GM19035 (cell line): ENCODE results near the gene RAB29.
A peak's percentile ranks its signal among the peaks of the same experiment; 100 is the strongest.
"Not testable (repeated sequence)": the region's sequence is repeated elsewhere in the genome, so short reads cannot be mapped to it uniquely, and the experiment has no call there.

Experiments
- ATAC-seq: cut with Tn5 transposase; IDR thresholded peaks from one replicate; pipeline ENCODE4 v1.9.1; 2021; ENCODE audit not compliant: unreplicated experiment

Gene RAB29, protein sequence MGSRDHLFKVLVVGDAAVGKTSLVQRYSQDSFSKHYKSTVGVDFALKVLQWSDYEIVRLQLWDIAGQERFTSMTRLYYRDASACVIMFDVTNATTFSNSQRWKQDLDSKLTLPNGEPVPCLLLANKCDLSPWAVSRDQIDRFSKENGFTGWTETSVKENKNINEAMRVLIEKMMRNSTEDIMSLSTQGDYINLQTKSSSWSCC

DNA sequence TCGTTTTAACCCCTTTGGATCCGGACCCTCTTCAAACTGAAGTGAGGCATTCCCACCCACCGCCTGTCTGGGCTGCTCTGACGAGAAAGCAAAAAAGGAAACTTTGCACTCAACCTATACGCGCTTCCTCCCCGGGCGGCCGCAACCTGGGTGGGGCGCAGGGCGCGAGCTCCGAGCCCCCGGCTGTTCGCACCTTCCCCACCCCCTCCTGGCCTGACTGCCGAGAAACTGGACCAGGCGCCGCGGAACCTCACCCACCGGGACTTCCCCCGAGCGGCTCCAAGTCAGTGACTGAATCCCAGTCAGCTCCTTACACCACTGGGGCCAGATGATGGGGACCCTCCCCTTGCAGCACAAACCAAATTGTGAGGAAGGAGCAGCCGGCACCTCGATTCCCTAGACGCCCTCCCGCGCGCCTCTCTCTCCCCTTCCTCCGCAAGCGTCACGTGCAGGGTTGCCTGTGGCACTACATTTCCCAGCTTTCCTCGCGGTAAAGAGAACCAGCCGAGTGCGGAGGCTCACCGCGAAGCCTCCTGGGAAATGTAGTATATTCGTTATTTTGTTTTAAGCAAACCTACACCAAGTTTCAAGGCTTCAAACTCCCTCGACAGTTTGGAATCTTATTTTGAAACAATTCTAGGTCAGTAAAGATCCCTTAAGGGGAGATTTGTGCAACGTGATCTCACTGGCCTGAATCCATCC, at the start of gene RAB29:
RAB29 (minus strand) TSS at position 468 of the 702 bp plus-strand sequence. CDS start 526 bp downstream, outside the sequence.
- ATAC-seq: peak; percentile 87

DNA sequence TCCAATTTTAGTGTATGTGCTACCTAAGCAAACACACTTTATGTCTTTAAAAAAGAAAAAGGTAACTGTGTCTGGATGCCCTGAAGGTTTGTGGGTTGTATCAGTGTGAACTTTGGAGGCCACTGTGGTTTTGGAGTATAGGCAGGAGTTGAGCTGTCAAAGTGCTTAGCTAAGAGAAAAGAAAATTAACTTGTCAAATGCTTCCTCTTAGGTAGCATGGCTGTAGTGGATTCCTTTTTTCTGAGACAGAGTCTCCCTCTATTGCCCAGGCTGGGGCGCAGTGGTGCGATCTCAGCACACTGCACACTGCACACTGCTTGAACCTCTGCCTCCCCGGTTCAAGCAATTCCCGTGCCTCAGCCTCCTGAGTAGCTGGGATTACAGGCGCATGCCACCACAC, 48.9 kb upstream of the RAB29 start:
- ATAC-seq: no peak

DNA sequence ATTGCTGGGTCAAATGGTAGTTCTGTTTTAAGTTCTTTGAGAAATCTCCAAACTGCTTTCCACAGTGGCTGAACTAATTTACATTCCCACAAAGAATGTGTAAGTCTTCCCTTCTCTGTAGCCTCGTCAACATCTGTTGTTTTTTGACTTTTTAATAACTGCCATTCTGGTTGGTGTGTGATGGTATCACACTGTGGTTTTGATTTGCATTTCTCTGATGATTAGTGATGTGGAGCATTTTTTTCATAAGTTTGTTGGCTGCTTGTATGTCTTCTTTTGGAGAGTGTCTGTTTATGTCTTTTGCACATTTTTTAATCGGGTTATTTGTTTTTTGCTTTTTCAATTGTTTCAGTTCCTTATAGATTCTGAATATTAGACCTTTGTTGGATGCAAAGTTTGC, 48.0 kb upstream of the RAB29 start:
- ATAC-seq: not testable (repeated sequence)

DNA sequence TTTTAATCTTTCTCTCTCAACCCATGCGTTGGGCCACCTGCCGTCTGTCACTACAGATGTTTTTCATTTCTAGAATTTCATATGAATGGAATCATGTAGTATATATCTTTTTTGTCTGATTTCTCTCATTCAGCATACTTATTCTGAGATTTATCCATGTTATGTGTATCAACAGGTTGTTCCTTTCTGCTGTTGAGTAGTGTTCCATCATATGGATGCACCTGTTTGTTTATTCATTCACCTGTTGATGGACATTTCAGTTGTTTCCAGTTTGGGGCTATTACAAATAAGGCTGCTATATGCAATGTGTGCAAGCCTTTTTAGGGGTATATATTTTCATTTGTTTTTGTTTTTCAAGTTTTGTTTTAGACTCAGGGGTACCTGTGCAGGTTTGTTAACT, 47.1 kb upstream of the RAB29 start:
- no peak for ATAC-seq

DNA sequence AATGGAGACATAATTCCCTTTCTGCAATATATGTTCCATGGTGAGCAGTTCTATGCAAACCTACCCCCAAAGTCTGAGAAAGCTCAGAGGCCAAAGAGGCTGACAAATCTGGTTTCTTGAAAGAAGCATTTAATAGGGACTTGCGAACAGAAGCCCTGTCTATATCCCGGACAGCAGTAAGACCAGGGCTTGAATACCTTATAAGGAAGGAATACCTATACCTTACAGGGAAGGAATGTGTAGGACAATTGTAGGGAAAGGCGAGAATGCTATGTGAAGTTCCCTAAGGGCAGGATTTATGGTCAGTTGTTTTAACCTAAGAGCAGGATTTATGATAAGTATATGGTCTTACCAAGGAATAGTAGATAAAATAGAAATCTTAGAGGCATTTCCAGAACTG, 42.7 kb upstream of the RAB29 start:
- ATAC-seq: no peak

DNA sequence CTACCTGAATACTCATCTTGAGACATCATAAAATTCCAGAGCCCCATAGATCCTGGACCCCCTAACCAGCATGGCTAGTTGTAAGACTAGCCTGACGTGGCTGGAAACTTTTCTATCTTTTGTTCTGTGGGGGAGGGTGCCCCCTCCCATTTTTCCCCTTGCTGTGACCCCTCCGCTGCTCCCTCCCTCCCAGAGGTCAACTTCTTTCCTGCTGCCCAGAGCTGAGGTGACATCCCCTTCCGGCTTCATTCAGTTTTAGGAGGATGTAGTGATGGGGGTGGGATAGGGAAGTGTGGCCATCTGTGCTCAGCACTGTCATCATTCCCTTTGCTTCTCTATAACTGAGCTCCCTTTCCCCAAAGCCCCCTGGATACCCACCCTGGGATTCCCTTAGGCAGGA, 42.1 kb upstream of the RAB29 start:
- no peak for ATAC-seq

DNA sequence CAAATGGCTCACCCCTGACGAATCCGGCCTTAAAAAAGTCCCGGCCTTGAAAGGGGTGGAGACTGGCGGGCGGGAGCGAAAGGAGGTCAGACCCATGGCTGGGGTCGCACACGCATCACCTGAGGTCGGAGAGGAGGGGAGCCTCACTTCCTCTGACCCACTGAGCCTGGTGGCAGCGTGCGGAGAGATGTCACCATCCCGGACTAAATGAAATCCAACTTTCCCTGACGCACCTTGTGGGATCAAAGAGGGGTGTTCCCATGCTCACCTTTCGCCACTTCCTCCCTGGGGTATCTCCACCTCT, 38.4 kb upstream of the RAB29 start:
- no peak for ATAC-seq

DNA sequence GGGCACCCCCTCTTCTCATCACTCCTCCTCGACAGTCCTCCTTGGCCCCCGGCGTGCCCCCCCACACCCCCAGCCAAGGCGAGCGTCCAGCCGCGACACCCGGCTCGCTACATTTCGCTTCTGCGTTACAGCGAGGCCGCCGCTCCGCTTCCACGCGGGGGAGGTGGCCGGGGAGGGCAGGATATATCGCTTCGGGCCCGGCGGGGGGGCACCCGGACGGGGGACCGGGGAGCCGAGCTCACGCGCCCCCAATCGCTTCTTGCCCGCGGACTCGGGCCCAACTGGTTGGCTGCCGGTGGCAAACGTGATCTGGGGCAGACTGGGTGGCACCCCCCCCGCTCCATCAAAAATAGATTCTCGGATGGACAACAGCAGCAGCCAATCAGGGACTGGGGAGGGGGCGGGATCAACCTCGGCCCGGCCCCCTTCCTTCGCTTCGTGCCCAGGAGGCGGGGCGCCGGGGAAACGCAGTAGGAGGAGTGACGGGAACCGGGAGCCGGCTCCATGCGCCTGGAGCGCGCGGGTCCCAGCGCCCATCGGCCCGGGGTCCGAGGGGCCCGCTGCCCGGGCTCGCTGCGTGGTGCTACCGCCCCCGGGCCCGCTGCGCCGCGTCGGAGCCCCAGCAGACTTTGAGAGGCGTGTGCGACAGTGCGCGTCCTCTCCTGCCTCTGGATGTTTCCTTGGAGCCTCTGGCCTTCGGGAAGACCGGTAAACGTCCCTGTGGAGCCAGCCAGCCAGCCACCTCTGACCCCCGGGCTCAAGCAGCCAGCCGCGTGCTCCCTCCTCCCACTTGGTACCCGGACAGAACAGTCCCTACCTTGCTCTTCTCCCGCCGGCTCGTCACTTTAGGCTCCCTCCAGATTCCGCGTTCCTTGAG, 37.8 kb upstream of the RAB29 start, which contains the start of gene SLC41A1:
SLC41A1 (minus strand) TSS at position 321 of the 877 bp plus-strand sequence. CDS start 2,757 bp downstream, outside the sequence.
- ATAC-seq: peak; percentile 91

DNA sequence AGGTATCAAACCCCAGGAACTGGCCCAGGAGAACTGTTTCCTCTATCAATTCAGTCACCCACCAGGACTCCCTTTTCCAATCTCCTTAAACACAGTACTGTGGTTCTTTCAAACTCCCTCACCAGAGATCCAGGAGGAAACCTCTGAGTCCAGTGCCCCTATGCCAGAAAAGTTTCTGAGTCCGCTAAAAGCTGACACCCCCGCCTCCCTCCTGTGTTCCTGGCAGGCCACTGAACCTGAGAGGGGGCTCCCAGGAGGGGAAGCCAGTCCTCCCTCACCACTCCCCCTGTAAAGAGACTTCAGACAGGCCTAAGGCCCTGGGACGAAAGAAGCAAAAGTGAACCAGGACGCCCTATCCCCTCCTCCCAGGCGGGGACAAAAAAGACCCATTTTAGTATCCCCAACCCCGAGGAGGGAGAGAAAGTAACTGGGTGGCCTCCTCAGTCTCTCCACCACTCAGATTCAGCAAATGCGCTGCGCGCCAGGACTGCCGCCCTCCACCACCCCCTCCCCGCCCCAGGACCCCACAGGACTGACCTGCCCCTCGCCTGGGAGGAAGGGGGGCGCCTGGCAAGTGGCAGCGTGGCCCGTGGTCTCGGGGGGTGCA, 37.1 kb upstream of the RAB29 start:
- no peak for ATAC-seq

DNA sequence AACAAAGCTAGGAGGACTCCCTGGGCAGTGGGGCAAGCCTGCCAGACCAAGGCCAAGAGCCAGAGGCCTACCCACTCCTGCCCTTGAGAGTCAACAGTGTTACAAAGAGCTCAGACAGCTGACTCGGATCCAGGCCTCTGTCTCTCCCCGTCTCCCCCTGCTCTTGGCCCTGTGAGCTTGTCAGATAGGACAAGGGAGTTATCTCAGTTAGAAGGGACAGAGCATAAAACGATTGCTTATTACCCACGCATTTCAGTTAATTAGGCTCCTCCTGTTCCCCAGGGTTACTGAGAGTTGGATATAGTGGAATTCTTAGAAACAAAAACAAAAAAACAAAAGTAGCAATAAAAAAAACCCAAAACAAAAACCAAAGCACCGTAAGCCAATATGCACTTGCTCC, 36.4 kb upstream of the RAB29 start:
- no peak for ATAC-seq

DNA sequence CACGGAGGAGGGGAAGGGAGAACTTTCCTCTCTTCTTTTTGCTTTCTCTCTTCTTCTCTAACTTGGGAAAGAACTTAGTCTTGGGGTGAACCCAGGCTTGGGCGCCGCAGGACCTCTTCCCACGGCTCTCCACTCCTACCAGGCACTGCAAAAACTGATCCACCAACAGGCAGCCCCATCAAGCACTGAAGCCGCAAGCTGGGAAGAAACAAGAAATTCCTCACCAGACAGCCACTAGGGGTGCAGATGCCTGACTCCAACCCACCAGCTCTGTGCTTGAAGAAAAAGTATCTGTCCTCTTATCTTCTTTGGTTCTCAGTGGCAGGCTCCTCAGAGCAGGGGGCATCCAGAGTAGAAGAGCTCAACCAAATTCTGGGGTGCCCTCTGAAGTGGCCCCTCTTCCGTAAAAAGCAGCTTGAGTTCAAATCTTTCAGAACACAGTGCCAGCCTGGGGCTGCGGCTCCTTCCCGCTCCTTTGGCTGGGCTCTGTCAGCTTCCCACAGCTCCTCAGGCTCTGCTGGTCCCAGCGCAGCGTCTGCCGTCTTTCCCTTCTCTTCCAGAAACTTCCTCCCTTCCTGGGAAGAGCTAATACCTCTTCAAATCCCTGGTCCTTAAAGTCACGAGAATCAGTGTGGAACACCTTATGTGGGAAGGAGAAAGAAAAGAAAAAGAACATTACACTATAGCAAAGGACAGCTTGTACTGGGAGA, 35.3 kb upstream of the RAB29 start:
- no peak for ATAC-seq

DNA sequence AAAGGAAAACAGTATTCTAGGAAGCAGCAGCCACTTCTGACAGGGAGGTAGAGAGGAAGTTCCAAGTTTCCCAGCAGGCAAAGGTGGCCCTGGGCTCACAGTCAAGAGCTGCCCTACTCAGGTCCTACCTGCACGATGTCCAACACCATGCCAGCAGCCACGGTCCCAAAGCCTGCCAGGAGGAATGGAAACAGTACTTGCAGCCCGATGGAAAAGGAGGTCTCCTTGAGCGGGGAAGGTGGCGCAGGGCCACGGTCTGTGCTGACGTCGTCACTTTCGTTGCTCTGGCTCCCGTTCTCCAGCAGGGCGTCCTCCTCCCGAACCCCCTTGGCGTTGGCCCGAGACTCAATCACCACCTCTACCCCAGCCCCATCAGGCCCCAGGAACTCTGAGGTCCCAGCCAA, 34.7 kb upstream of the RAB29 start:
- ATAC-seq: no peak

DNA sequence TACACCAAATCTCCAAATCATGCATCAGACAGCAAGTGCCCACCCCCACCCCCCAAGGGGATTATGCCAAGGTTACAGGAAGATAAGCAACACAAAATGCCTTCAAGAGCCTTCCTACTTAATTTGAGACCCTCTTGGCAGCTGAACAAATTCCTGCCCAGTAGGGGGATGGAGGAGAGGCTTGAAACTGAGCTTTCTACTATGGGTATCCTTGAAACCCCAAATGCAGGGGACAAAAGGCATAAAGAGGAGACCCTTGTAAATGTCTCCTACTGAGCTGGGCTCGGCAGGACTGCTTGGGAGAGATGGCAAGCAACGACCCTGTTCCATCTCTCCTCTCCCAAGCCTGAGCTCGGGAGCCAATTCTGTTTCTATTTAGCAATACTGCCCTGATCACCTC, 34.2 kb upstream of the RAB29 start:
- no peak for ATAC-seq

DNA sequence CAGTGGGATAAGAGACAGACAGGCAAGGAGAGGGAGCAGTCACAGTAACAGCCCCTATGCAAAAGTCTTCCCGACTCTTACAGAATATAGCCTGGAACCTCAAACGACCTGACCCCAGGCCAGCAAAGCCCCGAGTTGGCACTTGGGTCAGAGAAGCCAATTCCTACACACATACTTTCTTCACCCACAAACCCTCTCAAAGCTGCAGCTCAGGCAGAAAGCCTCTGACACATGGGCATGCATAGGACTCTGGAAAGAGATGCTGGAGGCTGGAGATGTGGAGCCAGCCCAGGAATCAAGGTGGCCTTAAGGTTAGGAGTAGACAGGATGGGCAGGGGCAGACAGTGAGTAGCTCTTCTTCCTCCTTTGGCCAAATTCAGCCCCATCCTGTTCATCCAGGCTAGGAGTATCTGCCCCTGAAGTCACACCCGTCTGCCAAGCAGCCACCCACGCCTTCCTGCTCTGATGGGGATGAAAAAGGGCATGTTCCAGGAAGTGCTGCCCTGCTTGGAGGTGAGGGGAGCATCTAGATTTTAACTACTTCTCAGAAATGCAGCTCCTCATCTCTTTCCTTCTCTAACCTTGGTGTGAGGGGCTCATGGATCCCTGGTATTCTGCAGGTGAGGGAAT, 29.9 kb upstream of the RAB29 start:
- ATAC-seq: no peak

DNA sequence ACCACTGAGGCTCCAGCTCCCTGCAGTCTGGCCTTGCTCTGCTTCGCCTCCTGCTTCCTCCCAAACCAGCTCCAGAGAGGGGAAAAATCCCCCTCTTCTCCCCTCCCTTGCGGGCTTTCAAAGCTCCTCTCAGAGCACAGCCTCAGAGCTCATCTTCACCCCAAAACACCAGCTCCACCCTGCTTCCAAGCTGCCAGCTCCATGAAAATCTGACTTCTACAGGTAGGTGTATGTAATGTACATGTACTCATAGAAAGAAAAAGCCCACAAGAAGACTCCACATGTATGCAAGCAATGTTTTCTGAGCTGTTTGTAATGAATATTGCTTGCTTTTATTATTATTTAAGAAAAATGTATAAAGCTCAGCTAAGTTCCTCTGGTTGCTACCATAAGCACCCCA, 29.3 kb upstream of the RAB29 start:
- no peak for ATAC-seq

DNA sequence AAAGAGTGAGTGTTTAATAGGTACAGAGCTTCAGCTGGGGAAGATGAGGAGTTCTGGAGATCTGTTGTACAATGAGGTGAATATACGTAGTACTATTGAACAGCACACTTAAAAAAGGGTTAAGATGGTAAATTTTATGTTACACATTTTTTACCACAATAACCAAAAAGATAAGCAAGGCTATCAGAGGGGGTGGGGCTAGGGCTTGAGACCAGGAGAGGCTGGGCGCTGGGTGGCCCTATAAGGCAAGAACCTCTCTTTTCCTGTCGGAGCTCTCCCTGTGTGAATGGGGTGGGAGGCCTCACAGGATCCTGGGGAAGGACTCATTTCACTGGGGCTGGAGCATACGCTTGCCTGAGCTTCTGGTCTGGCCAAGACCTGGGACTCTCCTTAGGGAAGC, 28.7 kb upstream of the RAB29 start:
- no peak for ATAC-seq

DNA sequence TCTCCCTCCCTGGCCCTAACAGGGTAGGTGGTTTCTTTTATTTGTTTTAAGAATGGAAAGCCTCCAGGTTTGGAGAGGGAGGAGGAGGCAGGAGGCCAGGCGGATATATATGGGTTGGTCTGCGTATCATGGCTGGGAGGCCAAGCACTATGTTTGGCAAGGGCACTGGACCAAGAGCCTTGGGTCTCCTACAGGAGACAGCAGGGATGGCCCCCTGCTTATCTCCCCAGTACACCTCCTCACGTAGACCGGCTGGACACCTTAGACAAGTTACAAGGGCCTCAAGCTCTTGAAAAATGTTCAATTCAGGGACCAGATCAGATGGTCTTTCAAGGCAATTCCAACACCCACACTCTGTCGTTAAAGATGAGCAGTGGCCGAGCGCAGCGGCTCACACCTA, 26.8 kb upstream of the RAB29 start:
- no peak for ATAC-seq

DNA sequence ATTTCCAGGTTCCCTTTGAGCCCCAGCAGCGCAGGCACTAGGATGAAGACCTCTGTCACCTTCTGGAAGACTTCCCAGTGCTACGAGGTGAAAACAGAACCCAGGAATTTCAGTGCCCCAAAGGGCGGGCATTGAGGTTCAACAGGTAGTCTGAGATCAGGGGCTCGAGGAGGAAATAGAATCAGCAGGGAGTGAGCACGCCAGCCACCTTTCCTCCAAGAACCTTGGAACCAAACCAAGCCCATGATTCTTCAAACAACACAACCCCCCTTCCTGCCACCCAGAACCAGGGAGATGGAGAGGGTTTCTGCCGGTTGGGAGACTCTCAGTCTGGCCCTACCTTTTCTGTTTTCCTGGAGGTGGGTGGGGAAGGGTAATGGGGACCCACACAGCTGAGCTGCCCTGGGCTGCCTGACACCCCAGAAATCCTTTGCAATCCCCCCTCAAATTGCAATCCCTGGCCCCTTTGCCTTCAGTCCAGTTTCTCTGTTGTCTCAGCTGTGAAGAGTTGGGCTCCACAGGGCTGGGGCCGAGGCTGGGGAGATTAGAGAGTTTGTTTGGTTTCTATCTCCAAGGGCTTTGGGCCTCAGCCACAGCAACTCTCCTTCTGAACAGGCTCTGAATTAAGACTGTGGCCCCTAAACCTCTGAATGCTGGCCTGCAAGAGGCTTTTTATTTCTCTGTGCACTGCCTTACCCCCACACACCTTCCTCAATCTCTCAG, 25.9 kb upstream of the RAB29 start:
- no peak for ATAC-seq

DNA sequence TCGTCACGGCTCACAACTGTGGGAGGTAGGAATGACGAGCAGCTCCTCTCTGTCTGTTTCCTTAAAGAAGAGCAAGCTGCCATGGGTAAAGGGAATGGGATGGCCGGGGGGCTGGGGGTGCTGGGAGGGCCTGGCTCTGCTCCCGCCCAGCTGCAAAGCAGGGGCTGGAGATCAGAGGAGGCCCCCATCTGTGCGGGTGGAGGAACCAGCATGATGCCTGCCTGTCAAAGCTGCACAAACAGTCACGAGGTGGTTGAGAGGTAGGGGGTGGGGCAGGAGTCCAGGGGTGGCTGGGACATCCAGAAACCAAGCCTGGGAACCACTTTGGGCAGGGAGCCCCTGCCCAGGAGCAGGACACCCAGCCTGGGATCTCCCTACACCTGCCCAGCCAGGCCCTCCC, 25.1 kb upstream of the RAB29 start:
- no peak for ATAC-seq

DNA sequence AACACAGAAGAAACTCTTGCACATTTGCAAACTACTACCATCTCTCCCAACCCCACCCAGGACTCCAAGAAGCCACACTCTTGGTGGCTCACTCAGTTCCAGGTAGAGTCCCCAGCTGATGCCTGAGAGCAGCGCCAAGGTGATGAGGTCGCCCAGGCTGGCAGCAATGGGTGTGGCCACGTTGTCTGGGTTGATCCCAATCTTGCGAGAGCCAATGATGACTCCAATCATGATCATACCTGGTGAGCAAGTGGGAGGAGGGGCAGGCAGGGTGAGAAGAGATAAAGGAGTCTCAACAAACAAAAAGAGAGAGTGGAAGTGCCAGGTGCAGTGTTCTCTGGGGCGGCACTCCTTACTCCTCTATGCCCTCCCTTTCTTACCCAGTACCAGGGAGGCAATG, 23.3 kb upstream of the RAB29 start:
- no peak for ATAC-seq
